B cell (primary cell): ENCODE measurements around the gene DERA. TPM values are rescaled to one million over a fixed set of nuclear protein-coding genes. Genes with fewer than 3 reads are reported as not detected.

Source experiments
- ATAC-seq: fragments of 200-7000 bp; cut with Tn5 transposase; one replicate; pipeline ENCODE4 v1.10.0; 2021; ENCODE audit warnings: low read depth, mild to moderate bottlenecking, moderate number of reproducible peaks, moderate library complexity
- CTCF ChIA-PET: fragments of 350-600 bp; sonication (Branson Sonifier 250); formaldehyde crosslinking; loops from one replicate; lab custom pipeline; 2021; ENCODE audit warnings: antibody characterized with exemption, inconsistent platforms; lab: Charles Lee
- POLR2A ChIA-PET: fragments of 350-600 bp; sonication (Branson Sonifier 250); formaldehyde crosslinking; loops from one replicate; lab custom pipeline; 2021; ENCODE audit warnings: antibody characterized with exemption; lab: Charles Lee
- DNase-seq: peaks from one replicate; pipeline ENCODE4 v3.0.0; 2013
- H2AFZ ChIP-seq: 2 replicates; pipeline ENCODE4 v1.6.1; 2012; ENCODE audit warnings: mild to moderate bottlenecking, low read depth, low read length; ENCODE audit not compliant: insufficient read depth, poor library complexity, severe bottlenecking
- H3K27ac ChIP-seq, 2 donors: 1 replicate in 1 of 2; 2 replicates in 1 of 2; pipeline ENCODE4 v1.5.1; 2012 to 2013; ENCODE audit warnings: low read length in 2 of 2, mild to moderate bottlenecking in 2 of 2, moderate library complexity in 1 of 2
- H3K27me3 ChIP-seq, 4 experiments: fragments of 200-600 bp in 1 of 4; sonication (generic) in 1 of 4; replicated peaks in 1 of 4; 1 replicate in 2 of 4; 2 replicates in 2 of 4; pipeline versions ENCODE4 v1.6.1 to v1.7.0; 2013 to 2016; ENCODE audit warnings: low read length in 3 of 4, mild to moderate bottlenecking in 2 of 4, mixed read lengths in 1 of 4, moderate library complexity in 1 of 4; ENCODE audit not compliant: insufficient read depth in 4 of 4, control insufficient read depth in 3 of 4; ENCODE audit errors: control extremely low read depth in 1 of 4
- H3K36me3 ChIP-seq, 2 experiments: replicated peaks in 1 of 2; 1 replicate in 1 of 2; 2 replicates in 1 of 2; pipeline versions ENCODE4 v1.6.1 to v1.7.1; 2013; ENCODE audit warnings: low read length in 1 of 2; ENCODE audit not compliant: insufficient read depth in 2 of 2, control insufficient read depth in 1 of 2; ENCODE audit errors: control extremely low read depth in 1 of 2, extremely low read depth in 1 of 2
- H3K4me1 ChIP-seq, 2 donors: fragments of 200-600 bp in 1 of 2; sonication (generic) in 1 of 2; 1 replicate in 1 of 2; 2 replicates in 1 of 2; pipeline versions ENCODE4 v1.5.1 to v1.6.1; 2013 to 2017; ENCODE audit warnings: low read length in 2 of 2; ENCODE audit not compliant: control insufficient read depth in 2 of 2, insufficient read depth in 2 of 2
- H3K4me2 ChIP-seq: replicated peaks from 2 replicates; pipeline ENCODE3; 2012; ENCODE audit warnings: mild to moderate bottlenecking, low read depth, low read length; ENCODE audit not compliant: poor library complexity, severe bottlenecking
- H3K4me3 ChIP-seq, 5 experiments: fragments of 200-600 bp in 1 of 5; sonication (generic) in 1 of 5; 1 replicate in 3 of 5; 2 replicates in 2 of 5; pipeline versions ENCODE4 v1.5.1 to v1.7.0; 2011 to 2016; ENCODE audit warnings: low read length in 4 of 5, mild to moderate bottlenecking in 4 of 5, low read depth in 2 of 5, control low read depth in 1 of 5, moderate library complexity in 1 of 5; ENCODE audit not compliant: insufficient read depth in 1 of 5; ENCODE audit errors: control extremely low read depth in 1 of 5, extremely low read depth in 1 of 5
- H3K79me2 ChIP-seq: fragments of 200-600 bp; sonication (generic); one replicate; pipeline ENCODE4 v1.6.0; 2016; ENCODE audit warnings: low read length; ENCODE audit not compliant: control insufficient read depth, insufficient read depth
- H3K9ac ChIP-seq: fragments of 200-600 bp; sonication (generic); 2 replicates; pipeline ENCODE4 v1.6.1; 2017; ENCODE audit warnings: mild to moderate bottlenecking, low read length, moderate library complexity
- H3K9me3 ChIP-seq, 3 donors: one replicate each; pipeline versions ENCODE4 v1.6.1 to v1.7.1; 2013; ENCODE audit warnings: low read length in 2 of 3; ENCODE audit not compliant: control insufficient read depth in 2 of 3, insufficient read depth in 1 of 3; ENCODE audit errors: control extremely low read depth in 1 of 3
- H4K20me1 ChIP-seq: 2 replicates; pipeline ENCODE4 v1.6.0; 2012; ENCODE audit warnings: mild to moderate bottlenecking, low read length; ENCODE audit not compliant: insufficient read depth, control insufficient read depth, poor library complexity, severe bottlenecking
- H3K27ac Mint-ChIP-seq: one replicate; pipeline ENCODE4 v1.8.0; 2021; ENCODE audit warnings: mixed read lengths
- H3K27me3 Mint-ChIP-seq: one replicate; pipeline ENCODE4 v1.8.0; 2021; ENCODE audit warnings: mixed read lengths
- H3K4me1 Mint-ChIP-seq: one replicate; pipeline ENCODE4 v1.8.0; 2021; ENCODE audit warnings: mixed read lengths
- H3K4me3 Mint-ChIP-seq: one replicate; pipeline ENCODE4 v1.8.0; 2021; ENCODE audit warnings: mixed read lengths
- H3K9me3 Mint-ChIP-seq: one replicate; pipeline ENCODE4 v1.8.0; 2022; ENCODE audit warnings: mixed read lengths; ENCODE audit not compliant: insufficient read depth
- EZH2 ChIP-seq: IDR thresholded peaks from 2 replicates; pipeline ENCODE4 v1.6.1; 2012; ENCODE audit warnings: borderline replicate concordance, low read depth, mild to moderate bottlenecking, moderate library complexity, low read length; ENCODE audit not compliant: insufficient read depth, poor library complexity, severe bottlenecking
- WGBS: methylation state at CpG from one replicate; pipeline ENCODE4 v1.1.5; 2013; ENCODE audit warnings: missing lambda C conversion rate; ENCODE audit not compliant: insufficient coverage; 5-methylcytosine and 5-hydroxymethylcytosine counted together
- intact Hi-C: fragments of 100-400 bp; cut with micrococcal nuclease; formaldehyde crosslinking; loops from one replicate; pipeline ENCODE4 v1.10.0; 2022
- polyA plus RNA-seq: library from polyadenylated mRNA; depleted of rRNA; stranded (reverse); fragments of >200 nt; gene quantifications from 2 replicates; pipeline ENCODE4 v1.2.3, GENCODE V29; 2012
- total RNA-seq, 2 donors: library from RNA; stranded (reverse); fragments of 120-200 nt in 1 of 2; gene quantifications; 1 replicate in 1 of 2; 2 replicates in 1 of 2; pipeline versions ENCODE4 v1.2.3 to v1.2.4, GENCODE V29; 2013 to 2022
- TF ChIP-seq, protein P1 (sequence below): fragments of 200-600 bp; IDR thresholded peaks from one replicate; pipeline ENCODE4 v1.8.0; 2022; ENCODE audit warnings: antibody characterized with exemption, mild to moderate bottlenecking

DERA gene
- total and polyA plus RNA-seq, 2 donors (not counting 1 experiment from before 2014, with no cell fraction given), result 9.4 to 20.5 TPM

DNA sequence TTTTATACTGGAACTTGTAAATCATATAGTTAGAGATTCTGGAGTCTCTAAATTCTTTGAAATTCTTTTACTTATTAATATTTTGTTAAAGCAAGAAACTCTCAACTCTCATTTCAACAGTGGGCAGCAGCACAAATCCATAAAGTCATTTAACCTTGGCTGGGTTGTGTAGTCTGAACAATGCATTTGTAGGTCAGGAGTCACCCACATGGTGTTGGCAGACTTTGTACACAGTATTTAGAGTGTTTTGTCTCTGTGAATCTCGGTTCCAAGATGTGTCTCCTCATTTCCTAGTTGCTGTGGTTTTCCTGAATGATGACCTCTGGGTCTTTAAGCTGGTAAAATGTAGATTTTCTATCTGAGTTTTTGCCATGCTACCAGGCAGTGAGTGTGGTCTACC lies 49.7 kb upstream of the DERA start:
- H3K4me2 ChIP-seq, result no peak overlapping the region
- ATAC-seq (no peak), DNase-seq (no peak)
- no peak overlapping the region for H3K4me3 ChIP-seq
- no peaks in the 10 kb centered on the region for H3K36me3 ChIP-seq
- H3K9ac ChIP-seq, result no peak overlapping the region
- Mint-ChIP-seq H3K27ac (no peak overlapping the region), H3K27me3 (no peaks in the 10 kb centered on the region), H3K4me1 (peaks cover 7% of the 10 kb centered on the region), H3K9me3 (no peaks in the 10 kb centered on the region), H3K4me3 (no peak overlapping the region)
- intact Hi-C loops, result no loop called here
- H3K4me1 ChIP-seq, result peaks cover 0 to 4% of the 10 kb centered on the region in 2 donors
- ChIA-PET CTCF (interaction anchor here (1.0 kb wide), 1 partner anchor 271 kb away, joined by 3 read pairs; no protein-coding TSS in a partner anchor), POLR2A (no interaction called here)
- H3K27ac ChIP-seq, result no peak overlapping the region
- no peaks in the 10 kb centered on the region for H3K79me2 ChIP-seq
- no peaks in the 10 kb centered on the region for H3K27me3 ChIP-seq
- H3K9me3 ChIP-seq, result no peaks in the 10 kb centered on the region
- H4K20me1 ChIP-seq, result no peaks in the 10 kb centered on the region
- 33% methylated on average over 1 of the region's 1 CpG for WGBS
- H2AFZ ChIP-seq, result no peak overlapping the region
- no peak for TF ChIP-seq EZH2
- TF ChIP-seq, protein P1, sequence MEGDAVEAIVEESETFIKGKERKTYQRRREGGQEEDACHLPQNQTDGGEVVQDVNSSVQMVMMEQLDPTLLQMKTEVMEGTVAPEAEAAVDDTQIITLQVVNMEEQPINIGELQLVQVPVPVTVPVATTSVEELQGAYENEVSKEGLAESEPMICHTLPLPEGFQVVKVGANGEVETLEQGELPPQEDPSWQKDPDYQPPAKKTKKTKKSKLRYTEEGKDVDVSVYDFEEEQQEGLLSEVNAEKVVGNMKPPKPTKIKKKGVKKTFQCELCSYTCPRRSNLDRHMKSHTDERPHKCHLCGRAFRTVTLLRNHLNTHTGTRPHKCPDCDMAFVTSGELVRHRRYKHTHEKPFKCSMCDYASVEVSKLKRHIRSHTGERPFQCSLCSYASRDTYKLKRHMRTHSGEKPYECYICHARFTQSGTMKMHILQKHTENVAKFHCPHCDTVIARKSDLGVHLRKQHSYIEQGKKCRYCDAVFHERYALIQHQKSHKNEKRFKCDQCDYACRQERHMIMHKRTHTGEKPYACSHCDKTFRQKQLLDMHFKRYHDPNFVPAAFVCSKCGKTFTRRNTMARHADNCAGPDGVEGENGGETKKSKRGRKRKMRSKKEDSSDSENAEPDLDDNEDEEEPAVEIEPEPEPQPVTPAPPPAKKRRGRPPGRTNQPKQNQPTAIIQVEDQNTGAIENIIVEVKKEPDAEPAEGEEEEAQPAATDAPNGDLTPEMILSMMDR, result no peak

DNA sequence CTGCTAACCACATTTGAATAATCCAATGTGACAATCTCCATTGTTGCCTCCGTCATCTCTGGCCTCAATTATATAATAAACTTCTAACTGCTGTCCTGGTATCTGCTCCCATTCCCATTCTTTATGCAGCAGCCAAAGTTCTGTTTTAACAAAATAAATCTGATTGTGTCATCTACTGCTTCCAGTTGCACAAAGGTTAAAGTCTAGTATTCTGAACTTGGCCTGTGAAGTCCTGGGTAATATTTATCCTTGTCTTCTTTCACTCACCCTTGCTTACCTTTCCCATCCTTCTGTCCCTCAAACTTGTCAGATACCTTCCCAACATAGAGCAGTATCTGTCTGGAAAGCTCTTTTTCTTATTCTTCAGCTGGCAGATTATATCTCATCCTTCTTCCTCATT lies 48.3 kb upstream of the DERA start:
- H3K4me1 Mint-ChIP-seq, result peaks cover 7% of the 10 kb centered on the region
- Histone ChIP-seq H3K4me1 (peaks cover 0 to 4% of the 10 kb centered on the region in 2 donors), H3K4me2 (no peak overlapping the region), H3K27me3 (no peaks in the 10 kb centered on the region), H3K9ac (no peak overlapping the region), H3K79me2 (no peaks in the 10 kb centered on the region), H3K36me3 (no peaks in the 10 kb centered on the region), H2AFZ (no peak overlapping the region), H3K9me3 (no peaks in the 10 kb centered on the region), H4K20me1 (no peaks in the 10 kb centered on the region), H3K27ac (no peak overlapping the region), H3K4me3 (no peak overlapping the region)
- no peaks in the 10 kb centered on the region for H3K9me3 Mint-ChIP-seq
- no peak overlapping the region for H3K4me3 Mint-ChIP-seq
- ATAC-seq (no peak), DNase-seq (no peak)
- no peaks in the 10 kb centered on the region for H3K27me3 Mint-ChIP-seq
- ChIA-PET POLR2A (no interaction called here), CTCF (interaction anchor here (1.0 to 1.2 kb wide), 2 partner anchors 272 to 276 kb away, joined by 3 to 5 read pairs; no protein-coding TSS in a partner anchor)
- no peak overlapping the region for H3K27ac Mint-ChIP-seq
- no peak for TF ChIP-seq EZH2
- TF ChIP-seq, protein P1, result no peak
- 92% methylated on average over 1 of the region's 1 CpG for WGBS
- intact Hi-C loops, result no loop called here
